ENCODE results near the gene SNX17.

The SNX17 gene

DNA sequence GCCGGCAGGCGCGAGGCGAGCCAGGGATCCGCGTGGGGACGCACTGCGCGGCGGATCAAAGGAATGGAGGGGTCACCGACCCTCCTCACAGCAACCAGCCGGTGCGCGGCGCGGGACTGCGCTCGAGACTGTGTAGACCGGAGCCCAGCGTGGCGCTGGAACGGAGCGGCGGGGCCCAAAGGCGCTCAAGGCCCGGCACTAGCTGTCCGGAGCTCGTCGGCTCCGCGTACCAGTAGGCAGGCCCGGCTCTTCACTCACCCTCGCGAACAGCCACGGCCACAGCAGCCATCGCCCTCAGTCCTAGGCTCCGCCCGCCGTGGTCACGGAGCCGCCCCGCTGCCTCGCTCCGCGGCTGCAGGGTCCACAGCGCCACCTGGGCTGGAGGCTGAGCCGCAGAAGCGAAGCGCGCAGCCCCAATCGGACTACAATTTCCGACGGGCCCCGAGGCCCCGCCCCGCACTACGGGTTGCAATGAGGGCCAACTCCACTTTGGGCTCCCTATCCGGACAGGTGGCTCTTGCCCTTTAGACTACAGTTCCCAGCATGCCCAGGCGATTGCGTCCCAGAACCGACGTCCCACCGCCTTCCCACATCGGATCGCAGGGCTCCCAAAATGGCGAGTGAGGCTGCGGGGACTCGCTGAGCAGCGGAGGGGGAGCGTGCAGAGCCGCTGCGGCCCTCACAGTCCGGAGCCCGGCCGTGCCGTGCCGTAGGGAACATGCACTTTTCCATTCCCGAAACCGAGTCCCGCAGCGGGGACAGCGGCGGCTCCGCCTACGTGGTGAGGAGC lies at the start of gene SNX17, which contains the start of gene EIF2B4:
Gene SNX17 (plus strand): TSS at position 591 of the 790 bp plus-strand sequence. CDS start 128 bp downstream, at position 719.
Gene EIF2B4 (minus strand): TSS at position 313 of the 790 bp plus-strand sequence. CDS start 24 bp downstream, at position 289.
- H3K4me3 ChIP-seq (ENCODE audit: low read depth, low read length) = peak within 1 kb of the TSS; percentile 85

DNA sequence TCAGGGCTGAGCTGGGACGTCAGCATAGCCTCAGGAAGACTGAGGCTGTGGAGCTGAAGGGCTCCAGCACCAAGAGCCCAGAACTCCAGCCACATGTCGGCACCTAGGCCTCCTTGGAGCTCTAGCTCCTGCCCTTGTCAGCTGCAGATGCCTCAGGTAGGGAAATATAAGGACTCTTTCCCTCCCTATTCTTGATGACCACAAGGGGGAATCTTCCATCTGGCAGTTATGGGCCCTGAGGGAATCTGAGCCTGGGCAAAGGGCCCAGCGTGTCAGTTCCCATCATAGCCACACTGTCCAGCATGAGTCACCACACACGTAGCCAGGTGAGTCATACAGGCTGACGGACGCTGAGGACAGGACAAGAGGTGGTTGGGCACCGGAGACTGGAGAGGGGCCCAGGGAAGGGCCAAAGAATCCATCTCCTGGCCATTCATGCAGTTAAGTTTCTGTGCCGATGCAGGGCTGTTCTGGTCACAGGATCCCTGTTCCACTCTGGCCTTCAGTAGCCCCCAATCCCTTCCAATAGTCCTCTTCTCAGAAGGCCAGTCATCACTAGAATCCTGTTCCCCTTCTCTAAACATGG lies 49.4 kb upstream of the SNX17 start:
- TF ChIP-seq, protein P1, sequence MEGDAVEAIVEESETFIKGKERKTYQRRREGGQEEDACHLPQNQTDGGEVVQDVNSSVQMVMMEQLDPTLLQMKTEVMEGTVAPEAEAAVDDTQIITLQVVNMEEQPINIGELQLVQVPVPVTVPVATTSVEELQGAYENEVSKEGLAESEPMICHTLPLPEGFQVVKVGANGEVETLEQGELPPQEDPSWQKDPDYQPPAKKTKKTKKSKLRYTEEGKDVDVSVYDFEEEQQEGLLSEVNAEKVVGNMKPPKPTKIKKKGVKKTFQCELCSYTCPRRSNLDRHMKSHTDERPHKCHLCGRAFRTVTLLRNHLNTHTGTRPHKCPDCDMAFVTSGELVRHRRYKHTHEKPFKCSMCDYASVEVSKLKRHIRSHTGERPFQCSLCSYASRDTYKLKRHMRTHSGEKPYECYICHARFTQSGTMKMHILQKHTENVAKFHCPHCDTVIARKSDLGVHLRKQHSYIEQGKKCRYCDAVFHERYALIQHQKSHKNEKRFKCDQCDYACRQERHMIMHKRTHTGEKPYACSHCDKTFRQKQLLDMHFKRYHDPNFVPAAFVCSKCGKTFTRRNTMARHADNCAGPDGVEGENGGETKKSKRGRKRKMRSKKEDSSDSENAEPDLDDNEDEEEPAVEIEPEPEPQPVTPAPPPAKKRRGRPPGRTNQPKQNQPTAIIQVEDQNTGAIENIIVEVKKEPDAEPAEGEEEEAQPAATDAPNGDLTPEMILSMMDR (IDR thresholded peaks at IDR 0.05; ENCODE audit: borderline replicate concordance, insufficient read depth, low read depth, low read length) = no peak
- no peak overlapping the region for H3K4me3 ChIP-seq (ENCODE audit: low read depth, low read length)

More for the DNA sequence above, at the start of gene SNX17, which contains the start of gene EIF2B4:
- TF ChIP-seq, protein P1 (IDR thresholded peaks at IDR 0.05; ENCODE audit: borderline replicate concordance, insufficient read depth, low read depth, low read length) = peak; percentile 86

- TF ChIP-seq, protein P1 (IDR thresholded peaks at IDR 0.05; ENCODE audit: borderline replicate concordance, insufficient read depth, low read depth, low read length) = no peak
- H3K4me3 ChIP-seq (ENCODE audit: low read depth, low read length) = peak overlapping the region; percentile 88
These were observed 48.1 kb upstream of the SNX17 start for GRCh38 chr2:27322301-27322765.

GRCh38 chr2:27322766-27323595 lies 47.4 kb upstream of the SNX17 start, which contains the start of gene MPV17:
Gene MPV17, minus strand, starts transcription at chr2:27323097. Its CDS starts 580 bp downstream, at chr2:27322517.
- peak within 1 kb of the TSS; percentile 88 for H3K4me3 ChIP-seq (ENCODE audit: low read depth, low read length)
- TF ChIP-seq, protein P1 (IDR thresholded peaks at IDR 0.05; ENCODE audit: borderline replicate concordance, insufficient read depth, low read depth, low read length) = no peak

- TF ChIP-seq, protein P1 (IDR thresholded peaks at IDR 0.05; ENCODE audit: borderline replicate concordance, insufficient read depth, low read depth, low read length) = no peak
- H3K4me3 ChIP-seq (ENCODE audit: low read depth, low read length) = peak overlapping the region; percentile 88
These were observed 46.7 kb upstream of the SNX17 start for GRCh38 chr2:27323596-27324285.

GRCh38 chr2:27324720-27325119 lies 45.7 kb upstream of the SNX17 start:
- H3K4me3 ChIP-seq (ENCODE audit: low read depth, low read length) = no peak overlapping the region
- TF ChIP-seq, protein P1 (IDR thresholded peaks at IDR 0.05; ENCODE audit: borderline replicate concordance, insufficient read depth, low read depth, low read length) = no peak

All from GM12875 (cell line).